Hematopoietic multipotent progenitor cell treated with erythropoietin and hydrocortisone succinate and interleukin-3 and kit ligand, for 17 days (in vitro differentiated cells): ENCODE data around the gene HINT3.
"Not testable (repeated sequence)": the region's sequence is repeated elsewhere in the genome, so short reads cannot be mapped to it uniquely, and the experiment has no call there.

Experiments
- DNase-seq: peaks from one replicate; pipeline ENCODE4 v3.0.0-alpha.2; 2015; ENCODE audit warnings: low spot score

HINT3 gene

GRCh38 chr6:126002755-126003679 lies 46.4 kb downstream of the HINT3 start:
- DNase-seq, result no peak

DNA sequence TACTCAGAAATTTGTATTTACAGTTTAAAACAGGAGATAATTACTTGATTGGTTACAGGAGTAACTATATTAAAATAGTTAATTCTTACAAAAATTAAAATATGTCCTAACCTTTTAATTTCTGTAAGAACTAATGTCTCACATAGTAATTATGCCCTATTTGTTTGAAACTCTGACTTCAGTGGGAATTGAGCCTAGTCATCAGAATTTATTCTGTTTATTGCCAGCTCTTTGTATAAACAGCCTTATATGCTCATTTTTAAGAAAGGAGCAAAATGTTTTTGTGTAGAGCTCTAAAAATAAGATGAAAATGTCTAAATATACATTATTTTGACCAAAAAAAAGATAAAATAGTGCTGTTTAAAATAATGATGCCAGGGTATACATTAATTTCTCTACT lies 51.2 kb downstream of the HINT3 start:
- DNase-seq, result no peak

GRCh38 chr6:126010040-126010439 lies 53.5 kb downstream of the HINT3 start:
- DNase-seq, result no peak

DNA sequence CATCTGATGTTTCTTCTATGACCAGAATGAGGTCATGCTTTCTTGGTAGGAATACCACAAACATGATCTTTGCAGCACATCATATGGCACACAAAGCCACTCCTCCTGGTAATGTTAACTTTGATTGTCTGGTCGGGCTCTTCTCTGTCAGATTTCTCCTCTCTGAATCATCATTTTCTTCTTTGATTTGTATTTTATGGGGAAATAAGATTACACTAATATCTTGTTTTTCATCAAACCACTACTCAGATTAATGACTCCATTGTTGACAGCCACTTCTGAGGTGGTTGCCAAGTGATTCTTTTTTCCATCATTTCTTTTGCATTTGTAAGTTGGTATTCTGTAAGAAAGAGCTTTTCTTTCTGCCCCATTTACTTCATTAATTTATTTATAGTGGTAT lies 59.3 kb downstream of the HINT3 start:
- DNase-seq, result no peak

- DNase-seq, result no peak
Observed at GRCh38 chr6:126016591-126016990, 60.0 kb downstream of the HINT3 start.

DNA sequence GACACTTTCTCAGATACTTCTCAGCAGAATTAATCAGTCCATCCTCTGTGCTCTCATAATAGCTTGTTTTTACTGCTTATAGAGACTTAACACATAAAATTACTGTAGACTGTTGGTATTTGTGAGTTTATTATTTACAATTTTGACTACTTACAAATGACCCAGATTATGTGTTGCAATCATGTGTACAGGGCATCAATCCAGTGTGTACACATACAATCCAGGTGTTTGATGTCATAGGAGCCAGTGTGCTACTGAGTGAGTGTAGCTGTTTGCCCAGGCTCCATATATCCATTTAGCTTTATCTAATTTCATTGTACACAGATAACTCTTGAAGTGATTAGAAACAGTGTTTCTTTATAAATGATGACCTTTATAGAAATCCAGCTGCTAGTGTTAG lies 61.1 kb downstream of the HINT3 start:
- DNase-seq, result no peak

DNA sequence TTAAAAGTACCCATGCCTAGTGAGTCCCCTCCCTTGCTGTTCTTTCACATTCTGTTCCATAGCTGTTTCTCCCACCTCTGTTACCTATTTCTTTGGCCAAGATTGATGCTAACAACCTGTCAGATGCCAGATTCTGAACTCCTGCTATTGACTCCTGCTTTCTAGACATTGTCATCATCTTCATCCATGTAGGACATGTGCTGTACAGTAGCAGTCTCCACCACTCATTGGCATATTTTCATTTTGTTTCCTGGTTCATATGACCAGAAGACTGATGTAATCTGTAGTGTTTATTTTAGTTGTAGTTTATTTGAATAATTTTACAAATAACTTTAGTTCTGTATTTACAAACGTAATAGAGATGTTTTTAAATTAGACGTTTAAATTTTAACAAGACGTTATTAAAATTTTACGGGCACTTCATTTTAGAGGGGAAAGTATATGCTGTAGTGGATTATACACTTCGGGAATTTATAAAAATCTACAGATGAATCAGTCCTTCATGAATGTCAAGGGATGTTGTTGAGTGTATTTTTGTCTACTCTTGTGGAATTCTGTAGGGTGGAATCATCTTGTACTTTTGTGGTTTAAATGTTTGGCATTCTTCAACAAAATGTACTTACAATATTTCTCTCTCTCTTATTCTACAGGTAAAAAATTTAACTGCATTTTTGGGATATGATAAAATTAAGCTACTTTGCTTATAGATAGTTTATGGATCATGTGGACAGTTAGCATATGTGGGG lies 63.9 kb downstream of the HINT3 start:
- no peak for DNase-seq

- DNase-seq, result not testable (repeated sequence)
Observed at GRCh38 chr6:126023474-126023873, 66.9 kb downstream of the HINT3 start.

DNA sequence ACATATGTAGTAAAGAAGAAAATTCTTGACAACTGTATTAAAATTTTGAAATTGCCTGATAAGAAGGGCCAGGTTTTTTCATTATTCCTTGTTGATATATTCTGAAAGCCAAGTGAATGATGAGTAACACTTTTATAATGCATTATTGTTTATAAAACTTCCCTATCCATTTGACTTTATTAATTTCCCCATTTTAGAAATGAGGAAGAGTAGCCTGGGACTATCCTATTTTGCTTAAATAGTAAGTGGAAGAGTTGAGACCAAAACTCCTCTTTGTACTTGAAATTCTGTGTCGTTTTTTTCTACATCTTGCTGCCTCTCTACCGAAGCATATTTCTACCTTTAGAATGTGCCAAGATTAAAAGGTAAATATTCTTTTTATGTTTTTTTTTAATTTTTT lies 69.4 kb downstream of the HINT3 start:
- DNase-seq, result no peak

- DNase-seq, result no peak
Observed at GRCh38 chr6:126027601-126028000, 71.0 kb downstream of the HINT3 start.
